HEK293T (cell line): ENCODE data around the gene SLC17A6.

ENCODE experiments used
- CTCF ChIA-PET: fragments of 350-600 bp; formaldehyde crosslinking; extraction: SDS; loops from one replicate; lab custom pipeline; 2021; ENCODE audit warnings: antibody characterized with exemption, inconsistent platforms; lab: Yijun Ruan, JAX
- POLR2A ChIA-PET: fragments of 350-600 bp; formaldehyde crosslinking; extraction: SDS; loops from one replicate; lab custom pipeline; 2020; ENCODE audit warnings: antibody characterized with exemption, inconsistent platforms; lab: Yijun Ruan, JAX
- DNase-seq: peaks from one replicate; pipeline ENCODE4 v3.0.0; 2012; ENCODE audit warnings: mixed read lengths; ENCODE audit errors: extremely low spot score
- ARNT ChIP-seq: fragments of 450-650 bp; IDR thresholded peaks from 2 replicates; pipeline ENCODE4 v1.6.1; 2017; ENCODE audit warnings: mild to moderate bottlenecking
- BHLHE40 ChIP-seq: fragments of 450-650 bp; IDR thresholded peaks from 2 replicates; pipeline ENCODE4 v1.6.1; 2016; ENCODE audit warnings: mild to moderate bottlenecking, moderate library complexity, borderline replicate concordance
- CTBP1 ChIP-seq: fragments of 450-650 bp; IDR thresholded peaks from 2 replicates; pipeline ENCODE4 v1.6.1; 2016; ENCODE audit warnings: borderline replicate concordance
- ELF4 ChIP-seq: fragments of 450-650 bp; IDR thresholded peaks from 2 replicates; pipeline ENCODE4 v1.6.1; 2017; ENCODE audit warnings: antibody characterized with exemption
- FOXA1 ChIP-seq: fragments of 450-650 bp; IDR thresholded peaks from 2 replicates; pipeline ENCODE4 v1.6.1; 2016; ENCODE audit warnings: mild to moderate bottlenecking
- FOXK2 ChIP-seq: fragments of 450-650 bp; IDR thresholded peaks from 2 replicates; pipeline ENCODE4 v1.6.1; 2016; ENCODE audit warnings: mild to moderate bottlenecking
- FOXM1 ChIP-seq: fragments of 450-650 bp; IDR thresholded peaks from 2 replicates; pipeline ENCODE4 v1.6.1; 2017; ENCODE audit warnings: mild to moderate bottlenecking, borderline replicate concordance
- HDGF ChIP-seq: fragments of 450-650 bp; IDR thresholded peaks from 2 replicates; pipeline ENCODE4 v1.6.1; 2017; ENCODE audit warnings: antibody characterized with exemption, borderline replicate concordance
- L3MBTL2 ChIP-seq: fragments of 450-650 bp; conservative IDR thresholded peaks from 2 replicates; pipeline ENCODE4 v1.6.1; 2016; ENCODE audit warnings: mild to moderate bottlenecking
- LEF1 ChIP-seq: fragments of 450-650 bp; IDR thresholded peaks from 2 replicates; pipeline ENCODE4 v1.6.1; 2017; ENCODE audit warnings: mild to moderate bottlenecking, borderline replicate concordance
- NFRKB ChIP-seq: fragments of 450-650 bp; IDR thresholded peaks from 2 replicates; pipeline ENCODE4 v1.6.1; 2016; ENCODE audit warnings: mild to moderate bottlenecking, moderate library complexity
- SP1 ChIP-seq: fragments of 450-650 bp; IDR thresholded peaks from 2 replicates; pipeline ENCODE4 v1.6.1; 2017
- SUZ12 ChIP-seq: fragments of 450-650 bp; IDR thresholded peaks from 2 replicates; pipeline ENCODE4 v1.6.1; 2016; ENCODE audit warnings: mild to moderate bottlenecking
- TARDBP ChIP-seq: fragments of 450-650 bp; IDR thresholded peaks from 2 replicates; pipeline ENCODE4 v1.6.1; 2016
- ZNF384 ChIP-seq: fragments of 450-650 bp; IDR thresholded peaks from 2 replicates; pipeline ENCODE4 v1.6.1; 2016
- TF ChIP-seq, protein P1 (sequence below): fragments of 450-650 bp; IDR thresholded peaks from 2 replicates; pipeline ENCODE4 v1.6.1; 2016

The SLC17A6 gene

GRCh38 chr11:22339611-22340010 is 1.4 kb downstream of the SLC17A6 start:
- TF ChIP-seq BHLHE40 (no peak), SUZ12 (no peak), CTBP1 (no peak), L3MBTL2 (no peak), LEF1 (no peak), SP1 (no peak), NFRKB (no peak), HDGF (no peak), TARDBP (no peak), ZNF384 (no peak), ELF4 (no peak), FOXK2 (no peak), FOXM1 (no peak), FOXA1 (no peak), ARNT (no peak)
- TF ChIP-seq, protein P1, sequence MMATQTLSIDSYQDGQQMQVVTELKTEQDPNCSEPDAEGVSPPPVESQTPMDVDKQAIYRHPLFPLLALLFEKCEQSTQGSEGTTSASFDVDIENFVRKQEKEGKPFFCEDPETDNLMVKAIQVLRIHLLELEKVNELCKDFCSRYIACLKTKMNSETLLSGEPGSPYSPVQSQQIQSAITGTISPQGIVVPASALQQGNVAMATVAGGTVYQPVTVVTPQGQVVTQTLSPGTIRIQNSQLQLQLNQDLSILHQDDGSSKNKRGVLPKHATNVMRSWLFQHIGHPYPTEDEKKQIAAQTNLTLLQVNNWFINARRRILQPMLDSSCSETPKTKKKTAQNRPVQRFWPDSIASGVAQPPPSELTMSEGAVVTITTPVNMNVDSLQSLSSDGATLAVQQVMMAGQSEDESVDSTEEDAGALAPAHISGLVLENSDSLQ, result no peak
- no peak for DNase-seq
- ChIA-PET CTCF (no interaction called here), POLR2A (no interaction called here)

DNA sequence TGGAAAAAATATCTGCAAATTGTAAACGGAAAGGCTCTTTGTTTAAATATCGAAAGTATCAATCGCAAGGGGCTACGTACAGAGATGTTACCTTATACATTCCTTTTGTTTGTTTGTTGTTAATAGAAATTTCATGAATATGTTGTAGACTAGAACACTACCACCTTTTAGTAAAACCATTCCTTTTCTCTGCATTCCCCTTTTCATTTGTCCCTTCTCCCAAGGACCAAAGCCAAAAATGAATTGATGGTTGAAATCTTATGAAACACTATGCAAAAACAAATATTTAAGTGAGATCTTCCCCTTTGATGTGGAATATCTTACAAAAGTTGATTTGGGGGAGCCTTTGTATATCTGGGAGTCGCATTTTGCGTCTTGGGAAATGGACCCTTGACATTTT is 2.1 kb downstream of the SLC17A6 start:
- TF ChIP-seq TARDBP, result no peak
- no peak for TF ChIP-seq LEF1
- TF ChIP-seq SP1, result no peak
- no peak for TF ChIP-seq SUZ12
- no peak for TF ChIP-seq ZNF384
- TF ChIP-seq FOXK2, result no peak
- TF ChIP-seq FOXA1, result no peak
- TF ChIP-seq, protein P1, result no peak
- TF ChIP-seq L3MBTL2, result no peak
- TF ChIP-seq FOXM1, result no peak
- no peak for TF ChIP-seq ELF4
- no peak for TF ChIP-seq CTBP1
- TF ChIP-seq ARNT, result no peak
- TF ChIP-seq BHLHE40, result no peak
- TF ChIP-seq HDGF, result no peak
- ChIA-PET POLR2A (no interaction called here), CTCF (no interaction called here)
- DNase-seq, result no peak

DNA sequence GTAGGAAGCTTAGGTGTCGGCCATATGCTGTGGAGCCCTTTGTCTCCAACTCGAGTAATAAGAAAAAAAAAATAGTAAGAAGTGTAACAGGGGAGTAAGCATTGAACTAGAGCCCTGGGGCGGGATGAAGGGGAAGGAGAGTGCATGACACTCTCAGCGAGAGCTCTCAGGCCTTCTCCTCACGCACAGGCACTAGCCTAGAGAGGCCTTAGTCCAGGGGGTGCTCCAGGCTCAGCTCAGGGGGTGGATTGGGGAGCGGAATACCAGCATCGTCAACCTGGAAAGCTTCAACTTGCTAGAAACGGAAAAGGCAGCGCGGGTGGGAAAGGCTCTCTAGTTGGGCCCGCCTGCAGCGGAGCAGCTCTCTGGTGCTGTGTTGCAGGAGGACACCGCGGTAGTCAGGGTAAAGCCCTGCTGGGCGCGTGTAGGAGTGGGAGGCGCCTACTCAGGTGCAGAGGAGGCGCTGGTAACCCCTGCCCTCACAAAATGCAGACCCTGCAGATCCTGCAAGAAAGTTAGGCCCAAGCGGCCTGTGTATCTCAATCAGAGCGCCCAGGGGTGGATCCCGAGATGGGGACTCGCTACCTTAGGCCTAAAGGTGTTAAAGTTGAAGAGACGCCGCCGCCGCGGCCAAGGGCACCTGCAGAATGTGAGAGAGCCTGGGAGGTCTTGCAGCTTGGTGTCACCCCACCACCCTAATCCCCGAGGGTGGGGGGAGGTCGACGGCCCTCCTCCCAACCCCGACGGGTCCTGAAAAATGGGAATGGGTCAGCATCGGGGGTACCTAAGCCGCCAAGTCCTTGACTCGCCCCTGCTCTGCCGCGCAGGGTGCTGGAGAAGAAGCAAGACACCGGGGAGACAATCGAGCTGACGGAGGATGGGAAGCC is 2.8 kb downstream of the SLC17A6 start:
- ChIA-PET CTCF (no interaction called here), POLR2A (no interaction called here)
- no peak for DNase-seq
- TF ChIP-seq, protein P1, result no peak
- no peak for TF ChIP-seq NFRKB
- TF ChIP-seq FOXK2, result no peak
- no peak for TF ChIP-seq SUZ12
- no peak for TF ChIP-seq BHLHE40
- TF ChIP-seq FOXM1, result no peak
- TF ChIP-seq TARDBP, result no peak
- TF ChIP-seq ZNF384, result no peak

DNA sequence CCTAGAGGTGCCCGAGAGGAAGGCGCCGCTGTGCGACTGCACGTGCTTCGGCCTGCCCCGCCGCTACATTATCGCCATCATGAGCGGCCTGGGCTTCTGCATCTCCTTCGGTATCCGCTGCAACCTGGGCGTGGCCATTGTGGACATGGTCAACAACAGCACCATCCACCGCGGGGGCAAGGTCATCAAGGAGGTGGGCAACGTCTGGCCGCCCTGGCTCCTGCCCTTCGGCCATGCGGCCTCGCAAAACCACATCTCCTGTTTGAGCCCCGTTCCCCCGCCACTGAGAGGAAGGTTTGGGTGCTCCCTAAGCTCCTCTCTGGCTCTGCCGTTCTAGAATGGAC is 3.4 kb downstream of the SLC17A6 start:
- CTCF ChIA-PET, result no interaction called here

GRCh38 chr11:22342211-22343031 is 4.2 kb downstream of the SLC17A6 start:
- no peak for TF ChIP-seq SP1
- no peak for TF ChIP-seq LEF1
- TF ChIP-seq FOXM1, result no peak
- TF ChIP-seq ELF4, result no peak
- TF ChIP-seq TARDBP, result no peak
- TF ChIP-seq BHLHE40, result no peak
- TF ChIP-seq CTBP1, result no peak
- TF ChIP-seq SUZ12, result no peak
- no peak for TF ChIP-seq FOXK2
- no peak for TF ChIP-seq FOXA1
- TF ChIP-seq ARNT, result no peak
- TF ChIP-seq NFRKB, result no peak
- TF ChIP-seq ZNF384, result no peak
- TF ChIP-seq HDGF, result no peak
- TF ChIP-seq L3MBTL2, result no peak
- ChIA-PET POLR2A (no interaction called here), CTCF (no interaction called here)
- DNase-seq, result no peak

More for the DNA sequence above, 3.4 kb downstream of the SLC17A6 start:
- POLR2A ChIA-PET, result no interaction called here
- TF ChIP-seq FOXM1 (no peak), FOXK2 (no peak), LEF1 (no peak), HDGF (no peak), FOXA1 (no peak), CTBP1 (no peak), ARNT (no peak), ZNF384 (no peak), BHLHE40 (no peak), L3MBTL2 (no peak)
- no peak for DNase-seq
